Measurements from ENCODE around the gene DDX54. TPM values are rescaled to one million over a fixed set of nuclear protein-coding genes. Genes with fewer than 3 reads are reported as not detected.

DDX54 gene
- total and polyA plus RNA-seq, 2 of the 8 experiments (the other 6 are each of a cell fraction or from before 2014, with no cell fraction given): 64.9 to 113 TPM

DNA sequence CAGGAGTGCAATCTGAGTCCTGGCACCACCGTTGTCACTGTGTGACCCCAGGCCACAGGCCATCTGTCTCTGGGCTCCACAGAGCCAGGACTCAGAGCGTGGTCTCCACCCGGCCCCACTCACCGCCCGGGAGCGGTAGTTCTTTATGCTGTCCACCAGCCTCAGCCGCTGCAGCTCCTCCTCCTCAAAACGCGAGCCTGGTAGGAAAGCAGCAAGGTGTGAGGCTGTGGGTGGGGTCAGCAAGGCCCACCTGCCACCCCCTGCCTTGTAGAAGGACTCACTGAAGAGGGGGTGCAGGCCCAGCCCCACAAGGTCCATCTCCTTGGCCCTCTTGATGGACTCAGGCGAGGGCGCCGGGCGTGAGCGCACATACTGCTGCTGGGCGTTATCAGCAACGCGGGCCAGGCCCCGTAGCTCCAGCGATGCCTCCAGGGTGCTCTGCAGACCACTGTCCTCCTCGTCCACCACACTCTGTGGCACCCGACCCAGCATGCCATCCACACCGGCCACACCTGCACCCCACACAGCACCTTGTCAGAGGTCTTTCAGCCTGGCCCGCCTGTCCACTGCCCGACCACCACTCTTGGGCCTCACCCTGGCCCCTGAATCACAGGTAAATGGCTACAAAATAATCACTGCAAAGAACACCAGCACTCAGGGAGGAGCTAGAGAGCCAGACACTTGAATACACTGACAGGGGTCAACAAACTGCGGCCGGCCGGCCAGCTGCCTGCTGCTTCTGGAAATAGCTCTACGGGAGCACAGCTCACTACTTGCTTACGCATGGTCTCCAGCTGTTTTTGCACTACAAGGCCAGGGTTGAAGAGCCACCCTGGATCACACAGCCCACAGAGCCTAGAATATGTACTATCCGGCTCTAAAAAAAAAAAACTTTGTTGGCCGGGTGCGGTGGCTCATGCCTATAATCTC, 19.5 kb downstream of the DDX54 start:
- Histone ChIP-seq H4K5ac (ENCODE audit: insufficient read length, low read depth, low read length) (no peak overlapping the region), H3K23me2 (ENCODE audit: low read depth, low read length) (0 out of 2 replicates have a peak, but pooled peaks cover 3% of the 10 kb centered on the region), H2BK120ac (replicated peaks; ENCODE audit: low read depth, low read length) (no peak overlapping the region), H2AK5ac (ENCODE audit: low read depth, low read length) (no peak overlapping the region), H3K27ac (ENCODE audit: low read depth, low read length) (no peak overlapping the region), H4K8ac (ENCODE audit: extremely low read depth, insufficient read depth, low read length) (no peak overlapping the region), H3K14ac (ENCODE audit: insufficient read length) (no peak overlapping the region), H2BK12ac (ENCODE audit: low read depth, low read length) (no peak overlapping the region), H3K4me2 (ENCODE audit: insufficient read depth in 1 of 2, low read depth in 2 of 2, low read length in 2 of 2) (no peak overlapping the region), H3K27me3 (replicated peaks in 1 of 4; ENCODE audit: control insufficient read depth in 3 of 4, extremely low read depth in 1 of 4, insufficient read depth in 3 of 4, low read length in 3 of 4) (no peaks in the 10 kb centered on the region), H2AFZ (ENCODE audit: low read length) (no peak overlapping the region), H2BK15ac (ENCODE audit: low read length) (no peak overlapping the region), H3K4ac (replicated peaks; ENCODE audit: insufficient read length, low read depth, low read length) (no peak overlapping the region), H3K56ac (replicated peaks; ENCODE audit: insufficient read length, low read depth, low read length) (no peak overlapping the region), H3K36me3 (ENCODE audit: control insufficient read depth in 2 of 4, insufficient read depth in 4 of 4, low read length in 3 of 4) (peaks cover 15 to 40% (median 36%) of the 10 kb centered on the region in 4 experiments), H3K9me3 (ENCODE audit: insufficient read depth in 2 of 2, low read depth in 1 of 2, low read length in 1 of 2) (no peaks in the 10 kb centered on the region), H4K20me1 (replicated peaks in 1 of 2; ENCODE audit: control insufficient read depth in 1 of 2, insufficient read depth in 2 of 2, low read length in 2 of 2) (peaks cover 12 to 19% of the 10 kb centered on the region in 2 experiments), H3K4me1 (replicated peaks in 1 of 4; ENCODE audit: control insufficient read depth in 3 of 4, insufficient read depth in 4 of 4, low read length in 3 of 4) (peaks cover 5 to 13% (median 9%) of the 10 kb centered on the region in 4 experiments), H3K79me1 (ENCODE audit: low read depth, low read length) (no peaks in the 10 kb centered on the region), H3K79me2 (ENCODE audit: control insufficient read depth in 1 of 2, insufficient read depth in 2 of 2, low read length in 2 of 2) (no peaks in the 10 kb centered on the region), H4K91ac (replicated peaks; ENCODE audit: insufficient read length, low read length) (no peak overlapping the region), H3K23ac (ENCODE audit: insufficient read length) (no peak overlapping the region), H3K18ac (ENCODE audit: extremely low read depth, low read length) (no peak overlapping the region), H2BK5ac (ENCODE audit: low read depth, low read length) (no peak overlapping the region), H3K9ac (replicated peaks in 1 of 4; ENCODE audit: extremely low read depth in 1 of 4, low read depth in 3 of 4, low read length in 3 of 4) (no peak overlapping the region), H2BK20ac (ENCODE audit: low read length) (no peak overlapping the region), H3K4me3 (ENCODE audit: extremely low read depth in 1 of 4, insufficient read depth in 2 of 4, low read depth in 3 of 4, low read length in 4 of 4) (no peak overlapping the region)
- no peak for FAIRE-seq
- DNase-seq (ENCODE audit: low read depth in 1 of 2, low spot score in 2 of 2): no peak
- CTCF ChIA-PET (ENCODE audit: partially characterized antibody): interaction anchor here (0.7 to 11.2 kb wide), 13 partner anchors 9 to 117 kb away, joined by 3 to 114 read pairs (median 4); partner anchors contain the start of gene CFAP73
- POLR2A ChIA-PET (ENCODE audit: partially characterized antibody): interaction anchor here (0.8 to 4.3 kb wide), 5 partner anchors 7 to 19 kb away, joined by 3 to 28 read pairs (median 3); partner anchors contain the start of genes DDX54 and RITA1
- 94% methylated on average over 32 of the region's 32 CpGs; no CpG with 5 or more reads in 1 of the 2 experiments for WGBS, 2 experiments (ENCODE audit: extremely low coverage in 1 of 2, insufficient coverage in 1 of 2, insufficient read length in 1 of 2, insufficient replicate concordance in 2 of 2, low coverage in 1 of 2, low lambda C conversion rate in 2 of 2, missing lambda C conversion rate in 1 of 2)
- TF ChIP-seq SP2 (IDR thresholded peaks at IDR 0.05; ENCODE audit: low read length) (no peak), CHD1 (IDR thresholded peaks at IDR 0.05; ENCODE audit: low read depth, low read length) (no peak), SRF (IDR thresholded peaks at IDR 0.05; ENCODE audit: low read depth, low read length) (no peak), PHF8 (conservative IDR thresholded peaks at IDR 0.05; ENCODE audit: low read depth, low read length) (no peak), GABPA (IDR thresholded peaks at IDR 0.05; ENCODE audit: borderline replicate concordance, insufficient read depth, low read length) (no peak), CEBPB (IDR thresholded peaks at IDR 0.05; ENCODE audit: low read depth, low read length) (no peak), CREB1 (IDR thresholded peaks at IDR 0.05) (no peak), CHD2 (IDR thresholded peaks at IDR 0.05; ENCODE audit: low read length) (no peak), RNF2 (IDR thresholded peaks at IDR 0.05; ENCODE audit: borderline replicate concordance, low read depth, low read length, missing control alignments, poor library complexity, severe bottlenecking) (no peak), HDAC6 (IDR thresholded peaks at IDR 0.05; ENCODE audit: low read depth, low read length) (no peak), TCF12 (IDR thresholded peaks at IDR 0.05; ENCODE audit: low read depth, low read length) (no peak), EZH2 (IDR thresholded peaks at IDR 0.05; ENCODE audit: low read depth, low read length, severe bottlenecking) (no peak)
